ENCODE data around the gene MCC.

MCC gene

GRCh38 chr5:113128082-113128481 is 360.2 kb downstream of the MCC start:
- TF ChIP-seq, protein P1, sequence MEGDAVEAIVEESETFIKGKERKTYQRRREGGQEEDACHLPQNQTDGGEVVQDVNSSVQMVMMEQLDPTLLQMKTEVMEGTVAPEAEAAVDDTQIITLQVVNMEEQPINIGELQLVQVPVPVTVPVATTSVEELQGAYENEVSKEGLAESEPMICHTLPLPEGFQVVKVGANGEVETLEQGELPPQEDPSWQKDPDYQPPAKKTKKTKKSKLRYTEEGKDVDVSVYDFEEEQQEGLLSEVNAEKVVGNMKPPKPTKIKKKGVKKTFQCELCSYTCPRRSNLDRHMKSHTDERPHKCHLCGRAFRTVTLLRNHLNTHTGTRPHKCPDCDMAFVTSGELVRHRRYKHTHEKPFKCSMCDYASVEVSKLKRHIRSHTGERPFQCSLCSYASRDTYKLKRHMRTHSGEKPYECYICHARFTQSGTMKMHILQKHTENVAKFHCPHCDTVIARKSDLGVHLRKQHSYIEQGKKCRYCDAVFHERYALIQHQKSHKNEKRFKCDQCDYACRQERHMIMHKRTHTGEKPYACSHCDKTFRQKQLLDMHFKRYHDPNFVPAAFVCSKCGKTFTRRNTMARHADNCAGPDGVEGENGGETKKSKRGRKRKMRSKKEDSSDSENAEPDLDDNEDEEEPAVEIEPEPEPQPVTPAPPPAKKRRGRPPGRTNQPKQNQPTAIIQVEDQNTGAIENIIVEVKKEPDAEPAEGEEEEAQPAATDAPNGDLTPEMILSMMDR (conservative IDR thresholded peaks at IDR 0.05; ENCODE audit: low read length): no peak
- DNase-seq (ENCODE audit: low read depth): no peak

DNA sequence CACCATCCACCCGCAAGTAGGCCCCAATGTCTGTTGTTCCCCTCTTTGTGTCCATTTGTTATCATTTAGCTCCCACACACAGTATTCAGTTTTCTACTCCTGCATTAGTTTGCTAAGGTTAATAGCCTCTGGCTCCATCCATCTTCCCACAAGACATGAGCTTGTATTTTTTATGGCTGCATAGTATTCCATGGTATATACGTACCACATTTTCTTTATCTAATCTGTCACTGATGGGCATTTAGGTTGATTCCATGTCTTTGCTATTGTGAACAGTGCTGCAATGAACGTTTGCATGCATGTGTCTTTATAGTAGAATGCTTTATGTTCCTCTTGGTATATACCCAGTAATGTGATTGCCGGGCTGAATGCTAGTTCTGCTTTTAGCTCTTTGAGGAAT is 361.2 kb downstream of the MCC start:
- TF ChIP-seq, protein P1 (conservative IDR thresholded peaks at IDR 0.05; ENCODE audit: low read length): no peak

More at GRCh38 chr5:113128082-113128481, 360.2 kb downstream of the MCC start:
- H3K4me3 ChIP-seq (ENCODE audit: low read length): no peak overlapping the region

DNA sequence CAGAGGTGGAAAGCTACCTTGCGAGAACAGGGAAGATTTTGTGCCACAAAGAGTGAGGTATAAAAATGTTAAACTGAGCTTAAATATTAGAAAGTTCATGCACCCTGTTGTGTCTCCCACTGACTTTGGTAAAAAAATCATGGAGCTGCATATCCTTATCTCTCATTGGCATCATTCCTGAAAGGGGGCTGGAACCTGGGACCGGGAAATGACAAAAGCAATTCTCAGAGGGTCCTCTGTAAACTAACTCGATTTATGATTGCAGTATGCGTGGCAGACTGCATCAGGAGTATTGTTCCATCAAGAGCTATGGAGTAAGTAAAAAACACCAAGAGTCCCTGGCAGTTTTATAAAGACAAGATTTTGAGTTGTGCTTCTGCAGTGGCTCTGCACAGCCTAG is 362.9 kb downstream of the MCC start:
- H3K4me3 ChIP-seq (ENCODE audit: low read length): no peak overlapping the region
- TF ChIP-seq, protein P1 (conservative IDR thresholded peaks at IDR 0.05; ENCODE audit: low read length): no peak
- no peak for DNase-seq (ENCODE audit: low read depth)

More for the DNA sequence above, 361.2 kb downstream of the MCC start:
- no peak for DNase-seq (ENCODE audit: low read depth)
- no peak overlapping the region for H3K4me3 ChIP-seq (ENCODE audit: low read length)

- H3K4me3 ChIP-seq (ENCODE audit: low read length): no peak overlapping the region
- DNase-seq (ENCODE audit: low read depth): no peak
- TF ChIP-seq, protein P1 (conservative IDR thresholded peaks at IDR 0.05; ENCODE audit: low read length): no peak
Measured at GRCh38 chr5:113124914-113125313, 363.3 kb downstream of the MCC start.

GRCh38 chr5:113124265-113124664 is 364.0 kb downstream of the MCC start:
- DNase-seq (ENCODE audit: low read depth): no peak
- no peak overlapping the region for H3K4me3 ChIP-seq (ENCODE audit: low read length)
- TF ChIP-seq, protein P1 (conservative IDR thresholded peaks at IDR 0.05; ENCODE audit: low read length): no peak

GRCh38 chr5:113123618-113124017 is 364.6 kb downstream of the MCC start:
- TF ChIP-seq, protein P1 (conservative IDR thresholded peaks at IDR 0.05; ENCODE audit: low read length): no peak
- no peak for DNase-seq (ENCODE audit: low read depth)
- no peak overlapping the region for H3K4me3 ChIP-seq (ENCODE audit: low read length)

GRCh38 chr5:113122053-113122452 is 366.2 kb downstream of the MCC start:
- DNase-seq (ENCODE audit: low read depth): peak; percentile 97
- TF ChIP-seq, protein P1 (conservative IDR thresholded peaks at IDR 0.05; ENCODE audit: low read length): peak; percentile 42

More at GRCh38 chr5:113122053-113122452, 366.2 kb downstream of the MCC start:
- no peak overlapping the region for H3K4me3 ChIP-seq (ENCODE audit: low read length)

Measured in AG10803 (cell line).